H9 (cell line): ENCODE data around the gene SNAPC2. TPM values are rescaled to one million over a fixed set of nuclear protein-coding genes. Genes with fewer than 3 reads are reported as not detected.

Experiments
- DNase-seq: peaks from one replicate; pipeline ENCODE4 v3.0.0-alpha.2; 2017
- H2AFZ ChIP-seq: one replicate; pipeline ENCODE4 v1.6.1; 2013; ENCODE audit warnings: mild to moderate bottlenecking, low read length, control low read depth, moderate library complexity
- H2AK5ac ChIP-seq: 2 replicates; pipeline ENCODE4 v1.6.1; 2013; ENCODE audit warnings: low read length, control low read depth, mixed read lengths; ENCODE audit not compliant: insufficient read length
- H2BK120ac ChIP-seq: one replicate; pipeline ENCODE4 v1.6.1; 2013; ENCODE audit warnings: low read depth, mild to moderate bottlenecking, low read length, control low read depth, inconsistent platforms; ENCODE audit not compliant: poor library complexity, severe bottlenecking
- H2BK12ac ChIP-seq: 2 replicates; pipeline ENCODE4 v1.6.1; 2013; ENCODE audit warnings: low read length, control low read depth, mixed read lengths, low read depth; ENCODE audit not compliant: insufficient read length
- H2BK15ac ChIP-seq: 2 replicates; pipeline ENCODE4 v1.6.1; 2013; ENCODE audit warnings: low read depth, low read length, control low read depth
- H2BK20ac ChIP-seq: one replicate; pipeline ENCODE4 v1.6.1; 2013; ENCODE audit warnings: low read depth, mild to moderate bottlenecking, low read length, control low read depth, inconsistent platforms; ENCODE audit not compliant: poor library complexity, severe bottlenecking
- H2BK5ac ChIP-seq: 2 replicates; pipeline ENCODE4 v1.6.1; 2013; ENCODE audit warnings: low read length, control low read depth, mixed read lengths; ENCODE audit not compliant: insufficient read length
- H3K14ac ChIP-seq: 2 replicates; pipeline ENCODE4 v1.6.1; 2013; ENCODE audit warnings: low read length, control low read depth; ENCODE audit not compliant: insufficient read depth
- H3K18ac ChIP-seq: 2 replicates; pipeline ENCODE4 v1.6.1; 2013; ENCODE audit warnings: low read depth, mild to moderate bottlenecking, mixed read lengths, low read length, control low read depth; ENCODE audit not compliant: insufficient read length
- H3K23ac ChIP-seq: 2 replicates; pipeline ENCODE4 v1.6.1; 2013; ENCODE audit warnings: low read length, control low read depth, mixed read lengths, low read depth; ENCODE audit not compliant: insufficient read length
- H3K23me2 ChIP-seq: 2 replicates; pipeline ENCODE4 v1.6.1; 2013; ENCODE audit warnings: low read depth, mild to moderate bottlenecking, mixed read lengths, low read length, control low read depth; ENCODE audit not compliant: insufficient read length, poor library complexity, severe bottlenecking
- H3K27ac ChIP-seq: 2 replicates; pipeline ENCODE4 v1.5.1; 2013; ENCODE audit warnings: low read length, control low read depth, mixed read lengths, low read depth; ENCODE audit not compliant: insufficient read length
- H3K27me3 ChIP-seq: 2 replicates; pipeline ENCODE4 v1.6.1; 2013; ENCODE audit warnings: low read length, control low read depth, inconsistent platforms; ENCODE audit not compliant: insufficient read depth
- H3K4ac ChIP-seq: 2 replicates; pipeline ENCODE4 v1.6.1; 2013; ENCODE audit warnings: low read depth, mild to moderate bottlenecking, control low read depth, inconsistent platforms, low read length, moderate library complexity
- H3K4me1 ChIP-seq: 2 replicates; pipeline ENCODE4 v1.6.1; 2013; ENCODE audit warnings: low read length, control low read depth, inconsistent platforms; ENCODE audit not compliant: insufficient read depth
- H3K4me2 ChIP-seq: 2 replicates; pipeline ENCODE4 v1.6.1; 2013; ENCODE audit warnings: low read length, control low read depth, mixed read lengths; ENCODE audit not compliant: insufficient read length, insufficient read depth
- H3K56ac ChIP-seq: 2 replicates; pipeline ENCODE4 v1.6.1; 2013; ENCODE audit warnings: low read depth, mild to moderate bottlenecking, mixed read lengths, low read length, control low read depth; ENCODE audit not compliant: insufficient read length
- H3K79me1 ChIP-seq: 2 replicates; pipeline ENCODE4 v1.6.1; 2013; ENCODE audit warnings: low read depth, mild to moderate bottlenecking, moderate library complexity, low read length, control low read depth, inconsistent platforms; ENCODE audit not compliant: insufficient read depth, poor library complexity, severe bottlenecking
- H3K79me2 ChIP-seq: 2 replicates; pipeline ENCODE4 v1.6.1; 2013; ENCODE audit warnings: low read length, control low read depth, inconsistent platforms; ENCODE audit not compliant: insufficient read depth
- H3K9ac ChIP-seq: 2 replicates; pipeline ENCODE4 v1.6.1; 2013; ENCODE audit warnings: low read length, control low read depth, mixed read lengths; ENCODE audit not compliant: insufficient read length; ENCODE audit errors: extremely low read depth
- H3K9me3 ChIP-seq: one replicate; pipeline ENCODE4 v1.6.1; 2013; ENCODE audit warnings: low read depth, low read length, inconsistent platforms; ENCODE audit not compliant: control insufficient read depth
- H3T11ph ChIP-seq: one replicate; pipeline ENCODE4 v1.6.1; 2013; ENCODE audit warnings: mild to moderate bottlenecking, low read length, control low read depth, inconsistent platforms
- H4K20me1 ChIP-seq: one replicate; pipeline ENCODE4 v1.6.1; 2013; ENCODE audit not compliant: control insufficient read depth, insufficient read length, insufficient read depth
- H4K5ac ChIP-seq: 2 replicates; pipeline ENCODE4 v1.6.1; 2013; ENCODE audit warnings: low read depth, mild to moderate bottlenecking, mixed read lengths, low read length, control low read depth; ENCODE audit not compliant: insufficient read length
- H4K8ac ChIP-seq: replicated peaks from 2 replicates; pipeline ENCODE4 v1.6.1; 2013; ENCODE audit warnings: low read length, control low read depth, mixed read lengths, low read depth; ENCODE audit not compliant: insufficient read length
- H4K91ac ChIP-seq: 2 replicates; pipeline ENCODE4 v1.6.1; 2013; ENCODE audit warnings: low read depth, mild to moderate bottlenecking, moderate library complexity, mixed read lengths, low read length, control low read depth; ENCODE audit not compliant: insufficient read length
- H3K27ac Mint-ChIP-seq, 3 experiments: 2 replicates in 2 of 3; 3 replicates in 1 of 3; pipeline ENCODE4 v1.8.0; 2020 to 2021; ENCODE audit warnings: mixed read lengths in 3 of 3, mild to moderate bottlenecking in 1 of 3, moderate library complexity in 1 of 3
- H3K27me3 Mint-ChIP-seq: 2 replicates; pipeline ENCODE4 v1.8.0; 2021; ENCODE audit warnings: low read depth, mild to moderate bottlenecking, moderate library complexity, mixed read lengths
- H3K36me3 Mint-ChIP-seq, 3 experiments: 2 replicates in 2 of 3; 3 replicates in 1 of 3; pipeline ENCODE4 v1.8.0; 2020 to 2021; ENCODE audit warnings: low read depth in 3 of 3, mixed read lengths in 3 of 3; ENCODE audit not compliant: insufficient read depth in 1 of 3
- H3K4me1 Mint-ChIP-seq, 2 experiments: 2 replicates each; pipeline ENCODE4 v1.8.0; 2020; ENCODE audit warnings: mixed read lengths in 2 of 2
- H3K4me3 Mint-ChIP-seq, 2 experiments: 2 replicates in 1 of 2; 3 replicates in 1 of 2; pipeline ENCODE4 v1.8.0; 2020 to 2021; ENCODE audit warnings: mild to moderate bottlenecking in 2 of 2, mixed read lengths in 2 of 2, moderate library complexity in 1 of 2
- H3K9me3 Mint-ChIP-seq, 2 experiments: 2 replicates in 1 of 2; 3 replicates in 1 of 2; pipeline ENCODE4 v1.8.0; 2020; ENCODE audit warnings: mild to moderate bottlenecking in 2 of 2, mixed read lengths in 2 of 2, moderate library complexity in 1 of 2
- WGBS: extraction: QIAGEN DNeasy Blood & Tissue Kit; methylation state at CpG from one replicate; pipeline ENCODE4 v1.1.7; 2013; ENCODE audit warnings: missing lambda C conversion rate, low lambda C conversion rate, mixed read lengths; ENCODE audit not compliant: insufficient read length; ENCODE audit errors: extremely low coverage; 5-methylcytosine and 5-hydroxymethylcytosine counted together
- total RNA-seq: library from RNA; stranded (reverse); gene quantifications from 2 replicates; pipeline ENCODE4 v1.2.1, GENCODE V29; 2021
- TF ChIP-seq, protein P1 (sequence below): fragments of 200-600 bp; sonication (generic); conservative IDR thresholded peaks from 3 replicates; pipeline ENCODE4 v1.8.0; 2021; ENCODE audit warnings: antibody characterized with exemption, mild to moderate bottlenecking

Gene SNAPC2
- total RNA-seq, 1 experiment from 2014 or later = 17.8 TPM

GRCh38 chr19:7928334-7928706 is 8.2 kb downstream of the SNAPC2 start:
- 0 out of 2 replicates have a peak, but pooled peaks cover 4% of the 10 kb centered on the region for H3K4me1 ChIP-seq
- no peak overlapping the region for H2BK5ac ChIP-seq
- H3K27me3 ChIP-seq = no peaks in the 10 kb centered on the region
- H4K5ac ChIP-seq = no peak overlapping the region
- H2BK15ac ChIP-seq = no peak overlapping the region
- H3K9ac ChIP-seq = no peak overlapping the region
- no peaks in the 10 kb centered on the region for H3K23me2 ChIP-seq
- H3K79me1 ChIP-seq = no peaks in the 10 kb centered on the region
- no peak overlapping the region for H2AFZ ChIP-seq
- no peak overlapping the region for H2AK5ac ChIP-seq
- no peak overlapping the region for H2BK20ac ChIP-seq
- H3K4me1 Mint-ChIP-seq = peaks cover 6 to 11% of the 10 kb centered on the region in 2 experiments
- H3K14ac ChIP-seq = no peak overlapping the region
- H4K91ac ChIP-seq = no peak overlapping the region
- H3K9me3 Mint-ChIP-seq = no peaks in the 10 kb centered on the region
- H3K4ac ChIP-seq = no peak overlapping the region
- H3K9me3 ChIP-seq = no peaks in the 10 kb centered on the region
- peaks cover 5 to 51% (median 25%) of the 10 kb centered on the region in 3 experiments; a peak in 6 of 7 replicates for H3K36me3 Mint-ChIP-seq
- H3K27ac Mint-ChIP-seq = peak overlapping the region in 2 of 3 experiments; percentile 6 to 26; a peak in 1 of 7 replicates
- no peak overlapping the region for H3K4me2 ChIP-seq
- H3K56ac ChIP-seq = no peak overlapping the region
- no peak overlapping the region for H2BK12ac ChIP-seq
- H3K79me2 ChIP-seq = no peaks in the 10 kb centered on the region
- no peak overlapping the region for H4K8ac ChIP-seq
- H4K20me1 ChIP-seq = no peaks in the 10 kb centered on the region
- no peak overlapping the region for H2BK120ac ChIP-seq
- no peak for DNase-seq
- no peak overlapping the region for H3K4me3 Mint-ChIP-seq
- no CpG with 5 or more reads among the region's 9 CpGs for WGBS
- no peak overlapping the region for H3K23ac ChIP-seq
- TF ChIP-seq, protein P1, sequence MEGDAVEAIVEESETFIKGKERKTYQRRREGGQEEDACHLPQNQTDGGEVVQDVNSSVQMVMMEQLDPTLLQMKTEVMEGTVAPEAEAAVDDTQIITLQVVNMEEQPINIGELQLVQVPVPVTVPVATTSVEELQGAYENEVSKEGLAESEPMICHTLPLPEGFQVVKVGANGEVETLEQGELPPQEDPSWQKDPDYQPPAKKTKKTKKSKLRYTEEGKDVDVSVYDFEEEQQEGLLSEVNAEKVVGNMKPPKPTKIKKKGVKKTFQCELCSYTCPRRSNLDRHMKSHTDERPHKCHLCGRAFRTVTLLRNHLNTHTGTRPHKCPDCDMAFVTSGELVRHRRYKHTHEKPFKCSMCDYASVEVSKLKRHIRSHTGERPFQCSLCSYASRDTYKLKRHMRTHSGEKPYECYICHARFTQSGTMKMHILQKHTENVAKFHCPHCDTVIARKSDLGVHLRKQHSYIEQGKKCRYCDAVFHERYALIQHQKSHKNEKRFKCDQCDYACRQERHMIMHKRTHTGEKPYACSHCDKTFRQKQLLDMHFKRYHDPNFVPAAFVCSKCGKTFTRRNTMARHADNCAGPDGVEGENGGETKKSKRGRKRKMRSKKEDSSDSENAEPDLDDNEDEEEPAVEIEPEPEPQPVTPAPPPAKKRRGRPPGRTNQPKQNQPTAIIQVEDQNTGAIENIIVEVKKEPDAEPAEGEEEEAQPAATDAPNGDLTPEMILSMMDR = no peak
- no peak overlapping the region for H3K18ac ChIP-seq
- no peak overlapping the region for H3K27ac ChIP-seq
- no peaks in the 10 kb centered on the region for H3K27me3 Mint-ChIP-seq
- H3T11ph ChIP-seq = no peak overlapping the region
